Panc1 (cell line): Measurements from ENCODE around the gene MKRN2. TPM values are rescaled to one million over a fixed set of nuclear protein-coding genes. Genes with fewer than 3 reads are reported as not detected.

Source experiments
- ATAC-seq: fragments of 200-7000 bp; cut with Tn5 transposase; 2 replicates; pipeline ENCODE4 v1.9.1; 2020; ENCODE audit warnings: mild to moderate bottlenecking, moderate library complexity
- BruUV-seq: library from RNA; stranded (reverse); fragments of 400-500 nt; replicated peaks from 2 replicates; lab custom pipeline; 2021; lab: Mats Ljungman, UMichigan
- CTCF ChIA-PET: fragments of 300-600 bp; sonication (Branson Sonifier 250); formaldehyde crosslinking; loops from one replicate; lab custom pipeline; 2022; ENCODE audit warnings: antibody characterized with exemption; lab: Charles Lee
- POLR2A ChIA-PET: fragments of 300-600 bp; sonication (Branson Sonifier 250); formaldehyde crosslinking; loops from one replicate; lab custom pipeline; 2022; ENCODE audit warnings: antibody characterized with exemption; lab: Charles Lee
- DNase-seq: peaks from one replicate; pipeline ENCODE4 v3.0.0-alpha.2; 2010; ENCODE audit warnings: low read depth, low spot score
- H3K27ac ChIP-seq: 2 replicates; pipeline ENCODE4 v1.5.1; 2011; ENCODE audit warnings: mild to moderate bottlenecking, low read length, inconsistent platforms
- H3K27me3 ChIP-seq: fragments of 200-500 bp; sonication (Bioruptor generic); 2 replicates; pipeline ENCODE4 v1.6.0; 2014; ENCODE audit warnings: low read length, inconsistent platforms; ENCODE audit not compliant: control insufficient read depth, insufficient read depth
- H3K36me3 ChIP-seq: fragments of 200-500 bp; sonication (Bioruptor generic); 2 replicates; pipeline ENCODE4 v1.5.1; 2014; ENCODE audit warnings: inconsistent platforms, mild to moderate bottlenecking, low read length, moderate library complexity; ENCODE audit not compliant: control insufficient read depth, insufficient read depth
- H3K4me1 ChIP-seq: 2 replicates; pipeline ENCODE4 v1.5.1; 2011; ENCODE audit warnings: inconsistent platforms, mild to moderate bottlenecking, low read length, moderate library complexity; ENCODE audit not compliant: control insufficient read depth, insufficient read depth
- H3K4me3 ChIP-seq, 2 experiments: 2 replicates each; pipeline ENCODE4 v1.5.1; 2011 to 2012; ENCODE audit warnings: low read depth in 2 of 2, low read length in 2 of 2, mild to moderate bottlenecking in 2 of 2, inconsistent platforms in 1 of 2, moderate library complexity in 1 of 2
- H3K9me3 ChIP-seq: fragments of 200-500 bp; sonication (Bioruptor generic); 2 replicates; pipeline ENCODE4 v1.5.1; 2014; ENCODE audit warnings: low read depth, mild to moderate bottlenecking, inconsistent platforms, low read length, moderate library complexity; ENCODE audit not compliant: control insufficient read depth, insufficient read depth
- POLR2AphosphoS5 ChIP-seq: IDR thresholded peaks from 2 replicates; pipeline ENCODE4 v1.6.1; 2012; ENCODE audit warnings: mild to moderate bottlenecking, low read depth, low read length, moderate library complexity
- REST ChIP-seq, 2 experiments: IDR thresholded peaks; 2 replicates each; pipeline ENCODE4 v1.6.1; 2011 to 2012; ENCODE audit warnings: low read depth in 2 of 2, control low read depth in 1 of 2, low read length in 1 of 2, mild to moderate bottlenecking in 1 of 2, moderate library complexity in 1 of 2; ENCODE audit not compliant: insufficient read depth in 1 of 2
- SIN3A ChIP-seq: IDR thresholded peaks from 2 replicates; pipeline ENCODE4 v1.6.1; 2012; ENCODE audit warnings: low read depth, mild to moderate bottlenecking, low read length, moderate library complexity, borderline replicate concordance; ENCODE audit not compliant: insufficient read depth
- TCF7L2 ChIP-seq: IDR thresholded peaks from 2 replicates; pipeline ENCODE4 v1.6.1; 2011; ENCODE audit warnings: mild to moderate bottlenecking, low read depth, low read length, inconsistent platforms
- in situ Hi-C: cut with HindIII; loops from 2 replicates; pipeline ENCODE4 v1.10.0; 2016; ENCODE audit warnings: low sequenced_read_pairs, low pct_unique_long_range_greater_than_20kb
- intact Hi-C: fragments of 100-400 bp; cut with micrococcal nuclease; formaldehyde crosslinking; loops from one replicate; pipeline ENCODE4 v1.10.0; 2022; ENCODE audit not compliant: unreplicated experiment
- total RNA-seq: library from RNA; stranded (reverse); gene quantifications from one replicate; pipeline ENCODE4 v1.2.1, GENCODE V29; 2021; ENCODE audit not compliant: unreplicated experiment
- TF ChIP-seq, protein P1 (sequence below): fragments of 450-650 bp; IDR thresholded peaks from 2 replicates; pipeline ENCODE4 v1.5.1; 2017; ENCODE audit warnings: mild to moderate bottlenecking

MKRN2 gene
- total RNA-seq, 1 experiment from 2014 or later = 19.4 TPM

DNA sequence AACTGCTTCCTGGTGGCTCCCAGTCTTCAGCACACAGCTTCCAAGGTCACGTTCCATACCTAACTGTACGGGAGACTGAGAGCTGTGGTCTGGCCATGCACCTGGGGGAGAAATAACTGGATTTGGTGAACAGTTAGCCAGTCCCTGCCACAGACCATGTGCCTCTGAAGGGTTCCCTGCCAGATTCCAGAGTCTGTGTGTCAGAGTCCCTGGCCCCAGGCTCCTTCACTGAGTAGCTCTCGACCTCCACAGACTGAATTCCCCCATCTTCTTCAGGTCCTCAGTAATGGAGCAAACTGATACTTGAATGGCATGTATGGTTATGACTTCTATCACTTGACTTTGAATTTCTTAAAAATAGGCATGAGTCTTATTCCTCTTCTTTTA is 29.1 kb upstream of the MKRN2 start:
- ATAC-seq (no peak), DNase-seq (no peak)
- BruUV-seq = no TSS peak
- TF ChIP-seq, protein P1, sequence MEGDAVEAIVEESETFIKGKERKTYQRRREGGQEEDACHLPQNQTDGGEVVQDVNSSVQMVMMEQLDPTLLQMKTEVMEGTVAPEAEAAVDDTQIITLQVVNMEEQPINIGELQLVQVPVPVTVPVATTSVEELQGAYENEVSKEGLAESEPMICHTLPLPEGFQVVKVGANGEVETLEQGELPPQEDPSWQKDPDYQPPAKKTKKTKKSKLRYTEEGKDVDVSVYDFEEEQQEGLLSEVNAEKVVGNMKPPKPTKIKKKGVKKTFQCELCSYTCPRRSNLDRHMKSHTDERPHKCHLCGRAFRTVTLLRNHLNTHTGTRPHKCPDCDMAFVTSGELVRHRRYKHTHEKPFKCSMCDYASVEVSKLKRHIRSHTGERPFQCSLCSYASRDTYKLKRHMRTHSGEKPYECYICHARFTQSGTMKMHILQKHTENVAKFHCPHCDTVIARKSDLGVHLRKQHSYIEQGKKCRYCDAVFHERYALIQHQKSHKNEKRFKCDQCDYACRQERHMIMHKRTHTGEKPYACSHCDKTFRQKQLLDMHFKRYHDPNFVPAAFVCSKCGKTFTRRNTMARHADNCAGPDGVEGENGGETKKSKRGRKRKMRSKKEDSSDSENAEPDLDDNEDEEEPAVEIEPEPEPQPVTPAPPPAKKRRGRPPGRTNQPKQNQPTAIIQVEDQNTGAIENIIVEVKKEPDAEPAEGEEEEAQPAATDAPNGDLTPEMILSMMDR = no peak
- TF ChIP-seq REST (IDR thresholded peaks at IDR 0.05; ENCODE audit: insufficient read depth in 1 of 2, low read depth in 2 of 2, low read length in 1 of 2) = no peak
- ChIA-PET CTCF (no interaction called here), POLR2A (no interaction called here)
- intact Hi-C loops = no loop called here
- no peak overlapping the region for H3K27ac ChIP-seq
- H3K36me3 ChIP-seq = peaks cover under 1% of the 10 kb centered on the region; the same call in 1 of the 2 replicates
- in situ Hi-C loops = no loop called here
- no peaks in the 10 kb centered on the region for H3K27me3 ChIP-seq
- no peak overlapping the region for H3K4me3 ChIP-seq
- H3K4me1 ChIP-seq = no peaks in the 10 kb centered on the region
- H3K9me3 ChIP-seq = no peaks in the 10 kb centered on the region

DNA sequence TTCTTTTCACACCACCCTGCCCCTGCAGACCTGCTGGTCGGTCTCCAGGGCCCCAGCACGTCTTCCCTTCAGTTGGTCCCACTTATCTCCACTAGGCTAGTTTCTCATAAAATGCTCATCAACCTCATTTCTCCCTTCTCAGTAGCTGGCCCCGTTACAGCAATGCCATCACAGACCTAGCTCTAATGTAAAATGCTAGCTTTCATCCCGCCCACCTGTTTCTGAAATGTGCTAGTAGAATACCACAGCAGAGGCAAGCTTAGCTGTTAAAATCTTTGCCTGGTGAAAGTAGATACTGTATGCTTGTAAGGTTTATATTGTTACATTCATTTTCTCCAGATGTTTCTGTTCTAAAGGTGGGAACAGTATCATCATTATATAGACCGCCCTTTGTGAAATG is 24.7 kb upstream of the MKRN2 start:
- BruUV-seq = no TSS peak
- no peak overlapping the region for H3K4me3 ChIP-seq
- intact Hi-C loops = no loop called here
- ATAC-seq (no peak), DNase-seq (no peak)
- TF ChIP-seq REST (IDR thresholded peaks at IDR 0.05; ENCODE audit: insufficient read depth in 1 of 2, low read depth in 2 of 2, low read length in 1 of 2) (no peak), SIN3A (no peak), POLR2AphosphoS5 (no peak), TCF7L2 (no peak)
- TF ChIP-seq, protein P1 = no peak
- ChIA-PET CTCF (no interaction called here), POLR2A (no interaction called here)
- H3K9me3 ChIP-seq = no peaks in the 10 kb centered on the region
- H3K27ac ChIP-seq = no peak overlapping the region
- no peaks in the 10 kb centered on the region for H3K27me3 ChIP-seq
- in situ Hi-C loops = no loop called here
- peaks cover 2% of the 10 kb centered on the region; the same call in 1 of the 2 replicates for H3K36me3 ChIP-seq
- no peaks in the 10 kb centered on the region for H3K4me1 ChIP-seq
